Effector memory CD4-positive, alpha-beta T cell (primary cell): Measurements from ENCODE around the gene BMI1.
A peak's percentile ranks its signal among the peaks of the same experiment; 100 is the strongest.

ENCODE experiments used
- DNase-seq, 3 donors: peaks; one replicate each; pipeline ENCODE4 v3.0.0-alpha.2; 2020
- H3K27ac ChIP-seq: 2 replicates; pipeline ENCODE4 v1.7.0; 2013; ENCODE audit warnings: mild to moderate bottlenecking, low read length, moderate library complexity; ENCODE audit not compliant: insufficient read depth, poor library complexity, severe bottlenecking
- H3K27me3 ChIP-seq: replicated peaks from 2 replicates; pipeline ENCODE4 v1.7.0; 2013; ENCODE audit warnings: mild to moderate bottlenecking, low read length; ENCODE audit not compliant: insufficient read depth, control insufficient read depth, poor library complexity, severe bottlenecking
- H3K36me3 ChIP-seq: 2 replicates; pipeline ENCODE4 v1.7.0; 2013; ENCODE audit warnings: mild to moderate bottlenecking, low read length, moderate library complexity; ENCODE audit not compliant: control insufficient read depth, insufficient read depth
- H3K4me1 ChIP-seq: 2 replicates; pipeline ENCODE4 v1.7.0; 2013; ENCODE audit warnings: low read length, mild to moderate bottlenecking; ENCODE audit not compliant: control insufficient read depth, insufficient read depth, poor library complexity, severe bottlenecking
- H3K4me3 ChIP-seq: 2 replicates; pipeline ENCODE4 v1.7.0; 2013; ENCODE audit warnings: low read length, low read depth, mild to moderate bottlenecking; ENCODE audit not compliant: insufficient read depth, poor library complexity, severe bottlenecking
- H3K9me3 ChIP-seq: 2 replicates; pipeline ENCODE4 v1.7.0; 2013; ENCODE audit warnings: mild to moderate bottlenecking, low read length, moderate library complexity; ENCODE audit not compliant: control insufficient read depth

The BMI1 gene

DNA sequence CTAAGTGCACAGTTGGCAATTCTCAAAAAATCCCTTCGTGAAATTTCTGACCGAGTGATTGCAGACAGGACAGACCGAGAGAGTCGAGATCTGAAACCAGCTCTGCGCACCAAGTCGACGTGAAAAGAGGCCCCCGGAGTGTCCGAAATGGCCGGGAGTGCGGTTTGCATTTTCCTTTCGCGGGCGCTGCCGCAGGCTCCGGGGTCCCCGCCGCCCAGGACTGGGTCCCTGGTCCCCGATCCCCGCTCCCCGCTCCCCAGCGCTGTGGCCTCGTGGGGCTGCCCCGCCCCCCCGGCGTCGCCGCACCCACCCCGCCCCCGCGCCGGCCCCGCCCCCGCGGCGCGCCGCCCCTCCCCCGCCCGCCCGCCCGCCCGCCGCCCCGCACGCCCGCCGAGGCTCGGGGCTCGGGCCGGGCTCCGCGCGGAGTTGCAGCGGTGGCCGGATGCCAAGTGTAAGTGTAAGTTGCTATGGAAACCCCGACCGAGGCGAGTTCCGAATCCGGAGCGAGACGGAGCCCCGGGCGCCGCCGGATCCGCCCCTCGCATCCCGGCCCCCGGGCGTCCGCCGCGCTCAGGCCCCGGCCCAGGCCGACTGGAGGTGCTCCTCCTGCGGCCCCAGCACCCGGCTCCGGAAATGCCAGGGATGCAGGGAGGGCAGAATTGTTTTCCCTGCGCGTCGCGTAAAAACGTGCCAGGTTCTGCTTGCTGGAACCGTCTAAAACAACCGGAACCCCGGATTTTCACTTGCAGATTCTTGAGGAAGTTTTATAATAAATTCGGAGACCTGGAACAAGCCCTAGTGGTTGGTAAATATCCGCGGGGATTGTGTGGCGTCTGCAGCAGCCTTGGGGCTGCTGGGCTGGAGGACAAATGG lies 4.6 kb downstream of the BMI1 start:
- Histone ChIP-seq H3K27ac (peak overlapping the region; percentile 61), H3K4me1 (peaks cover 18% of the 10 kb centered on the region), H3K36me3 (peaks cover 13% of the 10 kb centered on the region), H3K27me3 (peaks cover 10% of the 10 kb centered on the region), H3K4me3 (peak overlapping the region; percentile 65), H3K9me3 (no peaks in the 10 kb centered on the region)
- peak; percentile 68 to 77 (median 75) for DNase-seq

DNA sequence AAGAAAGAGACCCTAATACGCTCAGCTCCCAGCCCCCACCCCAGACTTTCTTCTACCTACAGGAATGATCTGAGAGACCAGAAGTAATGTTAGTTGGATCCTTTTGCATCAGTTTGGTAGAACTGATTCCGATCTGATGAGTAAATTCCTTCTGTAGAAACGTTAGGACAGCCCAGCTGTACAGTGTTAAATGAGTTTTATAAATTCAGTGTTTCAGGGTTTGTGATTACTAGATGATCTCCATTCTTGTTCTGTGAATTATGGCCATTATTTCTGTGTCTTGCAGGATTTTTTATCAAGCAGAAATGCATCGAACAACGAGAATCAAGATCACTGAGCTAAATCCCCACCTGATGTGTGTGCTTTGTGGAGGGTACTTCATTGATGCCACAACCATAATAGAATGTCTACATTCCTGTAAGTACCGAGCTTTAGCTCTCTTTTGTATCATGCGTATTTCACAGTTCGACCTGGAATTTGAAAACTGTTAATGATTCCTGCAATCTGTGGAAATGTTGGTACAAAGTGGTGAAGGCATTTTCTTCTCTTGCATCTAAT lies 5.3 kb downstream of the BMI1 start:
- Histone ChIP-seq H3K4me1 (peaks cover 18% of the 10 kb centered on the region), H3K27ac (peak overlapping the region; percentile 61), H3K27me3 (peaks cover 10% of the 10 kb centered on the region), H3K4me3 (peak overlapping the region; percentile 59), H3K36me3 (peaks cover 13% of the 10 kb centered on the region), H3K9me3 (no peaks in the 10 kb centered on the region)
- no peak for DNase-seq

DNA sequence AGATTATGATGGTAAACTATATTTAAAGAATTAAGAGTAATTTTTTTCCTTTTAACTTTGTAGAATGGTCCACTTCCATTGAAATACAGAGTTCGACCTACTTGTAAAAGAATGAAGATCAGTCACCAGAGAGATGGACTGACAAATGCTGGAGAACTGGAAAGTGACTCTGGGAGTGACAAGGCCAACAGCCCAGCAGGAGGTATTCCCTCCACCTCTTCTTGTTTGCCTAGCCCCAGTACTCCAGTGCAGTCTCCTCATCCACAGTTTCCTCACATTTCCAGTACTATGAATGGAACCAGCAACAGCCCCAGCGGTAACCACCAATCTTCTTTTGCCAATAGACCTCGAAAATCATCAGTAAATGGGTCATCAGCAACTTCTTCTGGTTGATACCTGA lies 8.3 kb downstream of the BMI1 start:
- Histone ChIP-seq H3K4me1 (peaks cover 18% of the 10 kb centered on the region), H3K4me3 (no peak overlapping the region), H3K9me3 (no peaks in the 10 kb centered on the region), H3K27ac (no peak overlapping the region), H3K27me3 (no peaks in the 10 kb centered on the region), H3K36me3 (peaks cover 13% of the 10 kb centered on the region)
- no peak for DNase-seq

DNA sequence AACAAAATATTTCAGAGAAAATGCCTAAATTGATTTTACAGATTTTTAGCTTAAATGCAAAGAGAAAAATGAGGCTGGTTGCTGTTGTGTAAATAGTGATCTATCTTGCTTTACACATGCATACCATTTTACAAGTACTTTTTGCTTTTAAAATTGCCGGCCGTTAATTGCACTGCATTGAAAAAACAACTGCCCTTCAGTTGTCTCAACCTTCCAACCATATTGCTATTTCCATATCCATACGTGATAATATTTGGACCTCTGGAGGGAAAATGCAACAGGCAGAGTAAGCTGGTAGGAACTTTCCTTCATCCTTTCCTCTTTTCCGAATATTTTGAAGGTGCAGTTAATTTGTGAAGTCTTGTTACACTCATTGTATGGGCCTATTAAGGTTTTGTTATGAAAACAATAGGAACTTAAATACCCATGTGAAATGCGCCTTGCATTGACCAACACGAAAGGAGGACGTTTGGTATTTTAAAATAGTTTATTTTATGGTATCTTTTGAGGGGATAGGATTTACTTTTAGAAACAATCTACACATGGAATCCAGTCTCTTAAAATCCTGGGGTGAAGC lies 11.3 kb downstream of the BMI1 start:
- Histone ChIP-seq H3K9me3 (no peaks in the 10 kb centered on the region), H3K27ac (no peak overlapping the region), H3K36me3 (peaks cover 13% of the 10 kb centered on the region), H3K4me3 (no peak overlapping the region), H3K27me3 (peaks cover 16% of the 10 kb centered on the region), H3K4me1 (peaks cover 36% of the 10 kb centered on the region)
- no peak for DNase-seq

DNA sequence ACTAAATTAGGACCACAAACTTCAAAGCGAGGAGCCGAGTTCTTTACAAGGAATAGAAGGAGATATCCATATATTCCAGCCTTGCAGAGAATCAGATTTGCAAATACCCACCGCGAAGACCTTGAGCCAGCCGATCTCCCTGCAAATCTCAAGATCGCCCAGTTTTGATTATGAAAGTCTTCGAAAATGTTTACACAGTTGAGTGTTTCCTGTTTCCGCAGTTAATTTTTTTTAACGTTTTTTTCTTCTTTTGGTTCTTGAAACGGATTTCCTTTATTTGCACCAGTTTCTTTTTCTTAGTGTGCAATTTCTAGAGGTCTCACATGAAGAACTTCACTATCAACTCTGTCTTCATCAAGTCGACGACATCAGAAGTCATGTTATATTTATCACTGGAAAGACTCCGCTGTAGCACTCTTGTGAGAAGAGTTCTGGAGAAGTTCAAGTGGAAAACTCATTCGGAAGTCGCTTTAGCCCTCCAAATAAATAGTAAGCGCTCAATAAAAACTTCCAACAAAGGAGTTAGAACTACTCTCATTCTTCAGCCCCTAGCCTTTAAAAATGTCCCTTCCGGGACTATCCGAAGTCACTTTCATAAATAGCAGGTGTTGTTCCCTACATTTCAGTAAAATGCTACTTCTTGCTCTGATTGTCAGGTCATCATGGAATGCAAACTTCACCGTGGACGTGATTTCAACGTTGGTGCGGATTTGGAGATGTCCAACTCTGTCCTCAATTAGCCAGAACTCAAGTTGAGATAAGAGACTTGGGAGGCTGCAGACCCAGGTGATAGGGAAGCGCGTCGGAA lies 12.5 kb downstream of the BMI1 start:
- no peaks in the 10 kb centered on the region for H3K9me3 ChIP-seq
- no peak for DNase-seq
- H3K27me3 ChIP-seq = peaks cover 28% of the 10 kb centered on the region
- H3K36me3 ChIP-seq = peaks cover 13% of the 10 kb centered on the region
- peak overlapping the region; percentile 37 for H3K4me3 ChIP-seq
- peaks cover 36% of the 10 kb centered on the region for H3K4me1 ChIP-seq
- H3K27ac ChIP-seq = peak overlapping the region; percentile 59

DNA sequence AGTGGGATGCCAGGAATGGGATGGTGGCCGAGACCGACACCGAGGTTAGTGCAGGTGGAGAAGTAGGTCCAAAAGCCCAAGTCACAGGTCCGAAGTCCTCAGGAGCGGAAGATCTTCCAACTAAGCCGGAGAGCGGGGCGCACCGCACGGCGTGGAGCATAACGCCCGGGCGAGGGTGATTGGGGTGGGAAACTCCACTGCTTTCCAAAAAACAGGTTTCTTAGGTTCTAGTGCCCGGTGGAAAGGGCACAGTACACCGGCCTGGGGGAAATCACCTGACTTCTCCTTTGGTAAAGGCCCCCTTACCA lies 13.0 kb downstream of the BMI1 start:
- Histone ChIP-seq H3K9me3 (no peaks in the 10 kb centered on the region), H3K27ac (no peak overlapping the region), H3K4me1 (peaks cover 36% of the 10 kb centered on the region), H3K27me3 (peaks cover 33% of the 10 kb centered on the region), H3K4me3 (no peak overlapping the region), H3K36me3 (peaks cover 8% of the 10 kb centered on the region)
- DNase-seq = no peak

DNA sequence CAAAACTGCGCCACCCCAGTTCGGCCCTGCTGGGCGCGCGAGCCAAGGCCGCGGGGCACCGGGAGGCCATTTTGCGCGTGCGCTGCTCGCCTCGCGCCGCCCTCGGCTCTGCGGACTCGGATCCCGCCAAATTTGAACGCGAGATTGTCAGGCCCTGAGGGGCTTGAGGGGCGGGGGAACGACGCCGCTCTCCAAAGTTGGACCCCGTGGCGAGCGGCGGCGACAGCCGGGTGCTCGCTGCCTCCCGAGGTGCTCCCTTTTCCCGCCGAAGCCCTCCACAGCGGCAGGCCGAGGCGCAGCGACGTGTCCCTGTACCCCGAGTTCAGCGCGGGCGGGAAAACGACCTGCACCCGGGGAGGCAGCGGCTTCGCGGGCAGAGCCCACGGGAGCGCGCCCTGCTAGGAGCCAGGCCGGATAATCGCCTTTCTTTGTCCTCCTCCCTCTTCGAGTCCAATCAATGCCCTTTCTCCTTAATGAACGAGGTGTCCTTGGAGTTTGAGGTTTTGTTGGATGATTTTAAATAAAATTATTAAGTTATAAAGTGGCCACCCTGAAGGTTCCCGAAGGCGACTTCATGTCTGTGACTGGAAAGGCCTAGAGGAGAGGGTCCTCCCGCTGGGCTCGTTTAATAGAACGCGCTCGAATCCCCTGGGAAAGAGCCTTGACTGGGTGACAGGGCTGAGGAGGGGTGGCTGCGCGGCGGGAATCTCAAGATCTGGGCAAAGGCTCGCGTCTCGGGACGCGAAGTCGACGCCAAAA lies 13.7 kb downstream of the BMI1 start:
- Histone ChIP-seq H3K27ac (peak overlapping the region; percentile 11), H3K4me3 (peak overlapping the region; percentile 57), H3K36me3 (peaks cover 1% of the 10 kb centered on the region), H3K9me3 (no peaks in the 10 kb centered on the region), H3K4me1 (peaks cover 37% of the 10 kb centered on the region), H3K27me3 (peaks cover 40% of the 10 kb centered on the region)
- DNase-seq = no peak

DNA sequence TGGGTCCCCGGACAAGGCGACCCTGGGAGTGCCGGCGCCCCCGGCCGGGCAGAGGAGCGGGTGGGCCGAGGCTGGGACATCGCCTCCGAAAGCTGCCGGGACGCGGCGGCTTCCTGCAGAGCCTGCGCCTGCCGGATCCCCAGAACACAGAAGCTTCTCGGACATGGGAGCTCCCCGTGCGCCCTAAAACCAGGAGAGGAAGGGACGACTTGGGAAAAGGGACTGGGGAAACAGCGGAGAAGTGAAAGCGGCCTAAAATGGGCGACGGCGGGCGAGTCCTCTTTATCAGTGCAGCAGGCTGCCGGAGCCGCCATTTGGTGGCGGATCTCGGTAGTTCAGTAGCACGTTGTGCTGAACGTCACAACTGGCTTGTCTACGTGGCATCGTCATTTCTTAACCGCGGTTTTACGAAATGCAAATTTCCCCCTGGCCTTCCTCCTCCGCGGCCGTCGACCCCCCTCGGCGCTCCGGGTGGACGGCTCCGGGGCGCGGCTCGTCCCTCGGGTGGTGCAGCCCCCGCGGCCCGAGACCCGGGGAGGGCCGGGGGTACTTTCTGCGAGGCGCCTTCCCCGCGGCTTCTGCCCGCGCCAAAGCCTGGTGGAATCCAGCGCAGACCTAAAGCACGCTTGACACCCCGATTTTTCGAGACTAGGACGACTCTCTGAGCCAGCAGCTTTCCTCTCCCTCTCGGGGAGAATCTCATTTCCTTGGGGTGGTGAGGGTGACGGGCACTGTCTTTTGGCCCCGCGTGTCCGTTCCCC lies 14.5 kb downstream of the BMI1 start:
- Histone ChIP-seq H3K27me3 (peaks cover 47% of the 10 kb centered on the region), H3K36me3 (no peaks in the 10 kb centered on the region), H3K9me3 (no peaks in the 10 kb centered on the region), H3K4me3 (peak overlapping the region; percentile 57), H3K27ac (peak overlapping the region; percentile 11), H3K4me1 (peaks cover 44% of the 10 kb centered on the region)
- DNase-seq = peak; percentile 60 to 67 (median 62)
